ENCODE results near the gene QRICH1.

DNA sequence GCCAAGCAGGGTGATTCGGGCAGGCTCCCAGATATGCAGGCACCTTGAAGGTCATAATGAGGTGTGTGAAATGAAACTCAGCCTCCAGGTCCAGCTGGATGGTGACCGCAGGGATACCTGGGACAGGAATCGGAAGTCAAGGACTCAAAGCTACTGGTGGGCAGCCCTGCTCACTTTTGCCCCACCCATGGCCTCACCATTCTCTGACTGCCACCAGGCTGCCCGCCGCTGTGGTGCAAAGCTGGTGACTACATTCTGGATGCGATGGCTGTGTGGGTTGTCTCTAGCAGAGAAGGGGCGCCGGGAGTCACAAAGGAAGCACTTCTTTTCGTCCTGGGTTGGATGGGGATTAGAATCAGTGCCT lies 38.2 kb upstream of the QRICH1 start:
- TF ChIP-seq CTCF (IDR thresholded peaks at IDR 0.05; ENCODE audit: insufficient read depth, low read length, poor library complexity, severe bottlenecking) (no peak), EZH2phosphoT487 (conservative IDR thresholded peaks at IDR 0.05; ENCODE audit: low read length) (no peak)

All from SU-DHL-6 (cell line).